Left colon (tissue), 2 donors: ENCODE measurements around the gene NCAM1. TPM values are rescaled to one million over a fixed set of nuclear protein-coding genes. Genes with fewer than 3 reads are reported as not detected.

Source experiments
- ATAC-seq: fragments of 200-7000 bp; cut with Tn5 transposase; one replicate; pipeline ENCODE4 v1.9.1; 2020; ENCODE audit warnings: mild to moderate bottlenecking, moderate library complexity
- DNase-seq, 2 donors: peaks; one replicate each; pipeline ENCODE4 v3.0.0-alpha.2; 2020
- intact Hi-C, 2 donors: fragments of 100-400 bp; cut with DNase I in 1 of 2; cut with micrococcal nuclease in 1 of 2; formaldehyde crosslinking; loops; one replicate each; pipeline versions ENCODE4 v1.11.2 to v1.14.0; 2022; cut with DNase I, micrococcal nuclease
- total RNA-seq, 2 donors: library from RNA; stranded (reverse); fragmentation: NEBNext Ultra II Directional; extraction: Animal tissue kit (Norgen Biotek cat#: 25700); gene quantifications; one replicate each; pipeline ENCODE4 v1.2.1, GENCODE V29; 2021
- donor health status: DM: no; HTN: no; CAD: no.
- donor health status: DM: yes; HTN: yes; CAD: no.

The NCAM1 gene
- total RNA-seq, 2 donors from 2014 or later, result 3.1 to 12.1 TPM

DNA sequence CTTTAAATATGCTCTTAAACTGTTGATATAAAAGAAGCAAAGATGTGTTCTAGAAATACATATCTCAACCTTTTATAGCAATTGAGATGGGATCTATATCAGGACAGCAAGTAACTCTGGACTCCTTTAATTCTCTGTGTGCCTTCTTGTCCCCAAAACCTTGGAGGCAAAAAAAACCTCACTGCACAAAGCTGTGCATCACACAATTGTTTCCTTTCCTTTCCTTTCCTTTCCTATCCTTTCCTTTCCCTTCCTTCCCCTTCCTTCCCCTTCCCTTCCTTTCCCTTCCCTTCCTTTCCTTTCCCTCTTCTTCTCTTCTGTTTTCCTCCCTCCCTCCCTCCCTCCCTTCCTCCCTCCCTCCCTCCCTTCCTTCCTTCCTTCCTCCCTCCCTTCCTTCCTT is 343.7 kb downstream of the NCAM1 start:
- DNase-seq (no peak), ATAC-seq (no peak)
- intact Hi-C loops, result loop anchor here (5.0 to 10.0 kb wide), 3 partner anchors 227 to 430 kb away; no protein-coding TSS in a partner anchor

DNA sequence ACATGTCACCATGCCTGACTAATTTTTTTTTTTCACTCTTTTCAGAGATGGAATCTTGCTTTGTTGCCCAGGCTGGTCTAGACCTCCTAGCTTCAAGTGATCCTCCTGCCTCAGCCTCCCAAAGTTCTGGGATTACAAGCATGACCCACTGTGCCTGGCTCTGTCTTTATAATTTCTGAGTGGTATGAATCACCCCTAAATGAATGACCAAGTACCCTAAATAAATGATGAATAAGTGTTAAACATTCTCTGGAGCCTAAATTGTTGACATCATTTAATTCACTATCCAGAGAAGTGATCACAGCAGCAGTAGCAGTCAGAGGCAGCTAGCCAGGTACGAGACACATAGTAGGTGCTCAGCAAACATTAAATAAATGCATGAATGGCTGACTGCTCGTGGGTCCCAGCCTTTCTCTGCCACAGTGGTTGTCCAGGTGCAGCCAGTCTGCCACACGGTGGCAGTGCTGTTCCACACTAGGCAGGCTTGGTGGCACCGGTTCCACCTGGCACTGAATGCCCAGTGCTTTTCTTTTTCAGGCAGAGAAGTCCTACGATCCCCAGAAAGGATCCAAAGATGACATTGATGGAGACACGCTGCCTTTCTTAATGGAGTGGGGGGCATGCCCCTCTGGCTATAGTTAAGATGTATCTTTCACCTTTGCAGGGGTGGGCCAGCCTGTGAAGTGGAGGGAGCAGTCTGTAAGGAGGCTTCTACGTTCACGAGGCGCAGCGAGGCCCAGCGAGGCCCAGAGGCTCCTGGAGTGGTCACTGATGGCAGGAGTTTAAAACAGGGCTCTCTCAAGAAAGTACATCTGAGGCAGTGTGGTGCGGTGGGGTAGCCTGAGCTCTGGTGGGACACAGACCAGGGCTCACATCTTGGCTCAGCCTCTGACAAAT is 344.5 kb downstream of the NCAM1 start:
- intact Hi-C loops, result loop anchor here (5.0 to 10.0 kb wide), 3 partner anchors 227 to 429 kb away; no protein-coding TSS in a partner anchor
- DNase-seq, result peak; percentile 55 to 86

DNA sequence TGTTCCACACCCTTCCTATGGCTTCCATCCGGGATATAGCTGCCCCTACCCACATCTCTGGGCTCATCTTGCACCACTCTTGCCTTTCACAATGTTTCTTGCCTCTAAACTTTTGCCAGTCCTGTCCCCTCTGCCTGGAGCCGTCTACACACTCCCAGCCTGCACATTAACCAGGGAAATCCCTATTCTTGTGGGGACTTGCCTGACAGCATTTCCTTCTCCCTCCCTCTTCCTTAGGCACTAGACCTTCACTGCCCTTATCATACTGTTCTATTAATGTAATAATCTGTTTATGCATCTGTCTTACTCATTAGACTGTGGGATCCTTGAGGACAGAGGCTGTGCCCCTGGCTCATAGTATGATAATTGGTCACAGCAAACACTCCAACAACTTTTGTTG is 347.4 kb downstream of the NCAM1 start:
- intact Hi-C loops, result loop anchor here (5.0 to 10.0 kb wide), 3 partner anchors 224 to 426 kb away; no protein-coding TSS in a partner anchor
- DNase-seq (no peak), ATAC-seq (no peak)

More for the DNA sequence above, 344.5 kb downstream of the NCAM1 start:
- peak; percentile 98 for ATAC-seq

DNA sequence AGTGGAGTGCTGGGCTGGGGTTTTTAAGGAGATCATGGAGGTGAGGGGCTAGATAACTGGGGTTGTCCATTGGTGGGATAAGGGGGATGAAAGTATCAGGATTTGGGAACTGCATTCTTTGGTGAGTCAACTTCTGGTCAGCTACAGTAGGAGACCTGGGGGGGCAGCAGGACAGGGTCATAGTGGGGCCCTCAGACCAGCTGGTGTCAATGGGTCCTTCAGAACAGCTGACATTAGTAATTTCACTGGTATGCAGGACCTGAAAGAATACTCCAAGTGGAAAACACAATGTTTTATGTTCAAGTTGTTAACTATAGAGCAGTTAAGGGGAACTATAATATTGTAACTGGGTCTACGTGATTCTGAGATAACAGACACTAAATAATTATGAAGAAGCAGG is 350.3 kb downstream of the NCAM1 start:
- intact Hi-C loops, result no loop called here
- DNase-seq (no peak), ATAC-seq (no peak)

DNA sequence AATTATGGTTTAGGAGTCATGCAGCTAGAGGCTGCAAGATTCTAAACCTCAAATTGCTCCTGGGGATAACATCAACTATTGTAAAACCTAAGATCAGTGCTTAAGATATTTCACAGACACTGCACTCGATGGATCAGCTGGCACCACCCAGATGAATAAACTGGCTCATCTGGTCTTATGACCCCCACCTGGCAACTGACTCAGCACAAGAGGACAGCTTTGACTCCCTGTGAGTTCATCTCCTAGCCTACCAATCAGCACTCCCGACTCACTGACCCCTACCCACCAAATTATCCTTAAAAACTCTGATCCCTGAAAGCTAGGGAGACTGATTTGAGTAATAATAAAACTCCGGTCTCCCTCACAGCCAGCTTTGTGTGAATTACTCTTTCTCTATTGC is 352.4 kb downstream of the NCAM1 start:
- DNase-seq, result no peak
- intact Hi-C loops, result no loop called here
- ATAC-seq, result no peak

DNA sequence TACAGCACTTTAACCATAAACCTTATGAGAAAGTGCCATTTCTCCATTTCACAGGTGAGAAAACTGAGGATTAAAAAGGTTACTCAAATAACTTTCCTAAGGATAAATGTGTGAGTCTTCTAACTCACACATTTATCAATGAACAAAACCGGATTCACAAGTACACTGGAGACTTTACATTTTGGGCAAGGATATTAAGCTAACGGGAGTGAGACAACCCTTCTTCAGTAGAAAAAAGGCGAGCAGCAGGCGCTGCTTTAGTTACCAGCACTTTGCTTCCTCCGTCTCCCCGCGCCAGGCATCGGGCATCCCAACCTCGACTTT is 352.8 kb downstream of the NCAM1 start:
- DNase-seq (no peak), ATAC-seq (no peak)
- intact Hi-C loops, result no loop called here

DNA sequence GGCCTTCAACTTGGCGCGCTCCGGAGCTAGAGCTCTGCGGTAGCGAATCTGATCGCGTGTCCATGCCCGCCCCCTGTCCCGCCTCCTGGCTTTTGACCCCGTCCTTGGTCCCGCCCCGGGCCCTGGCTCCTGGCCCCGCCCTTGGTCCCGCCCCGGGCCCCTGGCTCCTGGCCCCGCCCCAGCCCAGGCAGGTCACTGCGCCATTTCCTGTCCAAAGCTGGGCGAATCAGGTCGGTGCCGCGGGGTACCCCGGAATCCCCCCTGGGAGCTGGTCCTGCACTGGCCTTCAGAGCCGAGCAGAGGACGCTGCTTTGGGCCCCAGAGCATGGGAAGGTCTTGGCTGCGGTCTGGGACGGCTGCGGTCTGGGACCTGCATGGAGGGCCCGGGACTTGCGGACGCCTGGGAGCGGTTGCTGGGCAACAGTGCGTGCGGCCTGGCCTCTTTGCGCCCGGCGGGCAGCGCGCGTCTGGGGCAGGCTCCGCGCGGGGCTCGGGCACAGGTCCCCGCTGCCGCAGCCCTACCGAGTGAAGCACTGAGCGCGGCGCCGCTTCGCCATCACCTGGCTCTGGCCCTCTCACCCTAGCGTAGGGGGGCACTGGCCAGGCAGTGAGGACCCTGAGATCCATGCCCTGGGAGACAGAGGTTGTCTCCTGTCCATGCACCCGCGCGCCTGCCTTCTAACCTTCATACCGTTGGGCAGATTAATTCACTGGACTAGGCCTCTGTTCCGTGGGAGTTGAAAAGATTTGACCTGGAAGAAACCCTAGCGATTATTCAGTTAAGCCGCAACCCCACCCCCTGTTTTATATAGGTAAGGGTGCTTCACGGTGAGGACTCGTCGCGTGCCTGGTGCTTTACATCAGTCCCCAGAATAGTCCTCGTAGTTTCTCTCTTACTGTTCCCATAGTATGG is 353.4 kb downstream of the NCAM1 start, which contains the start of gene TTC12:
TTC12 (plus strand) TSS at position 195 of the 913 bp plus-strand sequence. CDS start 1,675 bp downstream, outside the sequence.
- intact Hi-C loops, result no loop called here
- peak; percentile 99 for ATAC-seq
- DNase-seq, result peak; percentile 95 to 98

DNA sequence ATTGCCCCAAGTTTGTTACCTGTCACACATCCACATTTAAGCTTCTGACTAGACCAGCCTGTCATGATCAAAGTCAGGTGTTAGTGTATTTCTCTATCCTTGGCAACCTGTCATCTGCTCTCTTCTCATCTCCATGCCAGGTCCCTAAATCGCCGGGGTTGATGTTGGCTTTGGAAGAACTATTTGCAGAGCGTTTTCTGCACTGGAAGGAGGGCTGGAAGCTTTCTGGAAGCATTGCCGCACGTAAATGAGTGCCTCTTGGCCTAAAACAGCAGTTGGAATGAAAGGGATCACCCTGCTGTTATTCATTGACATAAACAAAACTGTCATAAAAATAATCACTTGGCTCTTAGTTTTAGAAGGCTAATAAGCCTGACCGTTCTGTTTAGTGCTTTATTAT is 354.6 kb downstream of the NCAM1 start:
- ATAC-seq, result no peak
- intact Hi-C loops, result no loop called here
- DNase-seq, result no peak

DNA sequence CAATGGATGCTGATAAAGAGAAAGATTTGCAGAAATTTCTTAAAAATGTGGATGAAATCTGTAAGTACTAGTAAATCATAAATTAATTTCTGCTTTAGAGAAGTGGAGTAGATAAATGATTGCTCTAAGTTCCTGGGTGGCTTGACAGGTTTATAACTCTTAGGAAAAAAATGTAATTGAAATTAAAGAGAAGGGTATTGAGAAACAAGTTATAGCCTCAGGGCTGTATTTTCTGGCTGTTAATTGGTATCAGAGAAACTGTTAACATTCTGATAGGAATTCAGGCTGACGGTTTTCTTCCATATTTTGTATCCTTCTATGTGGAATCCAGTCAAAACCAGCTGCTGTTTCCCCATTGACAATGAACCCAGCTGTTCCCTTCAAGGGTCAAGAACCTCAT is 355.0 kb downstream of the NCAM1 start:
- ATAC-seq (no peak), DNase-seq (no peak)
- intact Hi-C loops, result no loop called here

DNA sequence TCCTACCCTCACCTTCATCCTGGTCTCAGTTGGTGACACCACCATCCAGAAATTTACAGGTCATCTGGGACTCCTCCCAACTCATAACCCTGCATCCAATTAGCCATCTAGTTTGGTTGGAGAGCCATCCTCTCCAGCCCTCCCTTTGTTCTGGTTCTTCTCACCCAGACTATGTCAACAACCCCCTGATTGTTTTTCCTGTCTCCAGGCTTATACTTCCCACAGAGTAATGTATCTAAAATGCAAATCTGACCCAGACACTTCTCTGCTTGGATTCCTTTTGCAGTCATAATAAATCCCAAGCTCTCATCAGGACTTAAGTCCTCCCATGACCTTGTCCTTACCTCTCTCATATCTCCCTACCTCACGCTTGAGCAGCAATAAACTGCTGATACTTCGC is 356.1 kb downstream of the NCAM1 start:
- intact Hi-C loops, result no loop called here
- DNase-seq, result no peak
- ATAC-seq, result no peak

DNA sequence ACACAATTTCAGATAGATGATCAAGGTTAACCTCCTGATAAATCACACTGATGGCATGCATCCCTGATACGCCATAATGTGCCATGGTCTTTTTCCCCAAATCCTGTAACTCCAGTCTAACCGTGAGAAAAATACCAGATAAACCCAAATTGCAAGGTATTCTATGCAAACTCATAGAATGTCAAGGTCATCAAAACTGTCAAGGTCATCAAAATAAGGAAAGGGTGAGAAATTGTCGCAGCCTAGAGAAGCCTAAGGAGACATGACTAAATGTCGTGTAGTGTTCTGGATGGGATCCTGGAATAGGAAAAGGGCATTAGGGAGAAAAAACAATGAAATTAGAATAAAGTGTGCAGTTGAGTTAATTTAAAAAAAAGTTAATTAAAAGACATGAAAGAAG is 357.9 kb downstream of the NCAM1 start:
- DNase-seq (no peak), ATAC-seq (no peak)
- intact Hi-C loops, result no loop called here

DNA sequence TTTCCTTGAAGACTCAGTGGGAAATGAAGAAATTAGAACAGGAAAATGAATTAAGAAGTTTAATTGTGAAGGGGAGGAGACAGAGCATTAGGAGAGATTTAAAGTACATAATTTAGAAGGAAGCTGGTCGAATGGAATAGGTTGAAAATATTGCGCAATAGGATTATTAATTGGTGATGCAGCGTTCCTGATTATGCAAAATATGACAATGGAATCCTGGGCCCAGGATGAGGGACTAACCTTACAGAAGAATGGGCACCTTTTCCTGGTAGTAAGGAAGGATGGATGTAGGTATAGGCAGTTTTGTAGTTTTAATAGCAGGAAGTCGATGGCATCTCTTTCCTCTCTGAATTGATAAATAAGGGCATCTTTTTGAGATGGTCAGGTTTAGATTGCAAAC is 360.9 kb downstream of the NCAM1 start:
- ATAC-seq (no peak), DNase-seq (no peak)
- intact Hi-C loops, result no loop called here

DNA sequence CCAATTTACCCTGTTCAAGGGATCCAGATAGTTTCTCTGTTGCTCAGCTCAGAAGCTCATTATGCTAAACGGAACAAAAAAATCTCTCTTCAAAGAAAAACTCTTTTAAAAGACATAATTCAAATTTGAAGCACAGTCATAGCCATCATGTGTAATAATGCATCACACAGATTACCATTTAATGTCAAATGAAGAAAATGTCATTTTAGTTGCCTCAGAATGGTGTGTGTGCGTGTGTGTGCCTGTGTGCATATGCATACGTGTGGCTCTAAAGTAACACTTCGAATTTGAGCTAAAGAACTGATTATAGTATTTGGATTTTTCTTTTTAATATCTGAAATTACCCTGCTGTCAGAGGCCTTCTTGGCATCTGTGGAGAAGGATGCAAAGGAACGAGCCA is 363.0 kb downstream of the NCAM1 start:
- intact Hi-C loops, result no loop called here
- DNase-seq (no peak), ATAC-seq (no peak)
